ENCODE results near the gene CYTIP.

The CYTIP gene

GRCh38 chr2:157486596-157487270 is 42.8 kb upstream of the CYTIP start:
- no peak for DNase-seq (ENCODE audit: low spot score)
- no peak for TF ChIP-seq CTCF (IDR thresholded peaks at IDR 0.05; ENCODE audit: extremely low read depth, insufficient read depth, missing control alignments)
- in situ Hi-C loops (cut with MboI; ENCODE audit: low pct_unique_long_range_greater_than_20kb, low sequenced_read_pairs, unreplicated experiment): loop anchor here (10.0 to 25.0 kb wide), 2 partner anchors 62 to 526 kb away; no protein-coding TSS in a partner anchor

GRCh38 chr2:157480182-157480961 is 36.5 kb upstream of the CYTIP start:
- in situ Hi-C loops (cut with MboI; ENCODE audit: low pct_unique_long_range_greater_than_20kb, low sequenced_read_pairs, unreplicated experiment): loop anchor here (10.0 to 25.0 kb wide), 2 partner anchors 56 to 532 kb away; no protein-coding TSS in a partner anchor
- TF ChIP-seq CTCF (IDR thresholded peaks at IDR 0.05; ENCODE audit: extremely low read depth, insufficient read depth, missing control alignments): no peak
- DNase-seq (ENCODE audit: low spot score): peak; percentile 14

GRCh38 chr2:157479081-157480027 is 35.5 kb upstream of the CYTIP start:
- TF ChIP-seq CTCF (IDR thresholded peaks at IDR 0.05; ENCODE audit: extremely low read depth, insufficient read depth, missing control alignments): no peak
- no peak for DNase-seq (ENCODE audit: low spot score)
- in situ Hi-C loops (cut with MboI; ENCODE audit: low pct_unique_long_range_greater_than_20kb, low sequenced_read_pairs, unreplicated experiment): loop anchor here (10.0 to 25.0 kb wide), 2 partner anchors 55 to 533 kb away; no protein-coding TSS in a partner anchor

- no peak for DNase-seq (ENCODE audit: low spot score)
- in situ Hi-C loops (cut with MboI; ENCODE audit: low pct_unique_long_range_greater_than_20kb, low sequenced_read_pairs, unreplicated experiment): loop anchor here (25.0 kb wide), 1 partner anchor 534 kb away; no protein-coding TSS in a partner anchor
- TF ChIP-seq CTCF (IDR thresholded peaks at IDR 0.05; ENCODE audit: extremely low read depth, insufficient read depth, missing control alignments): no peak
These were observed 34.0 kb upstream of the CYTIP start for GRCh38 chr2:157477919-157478318.

- no peak for DNase-seq (ENCODE audit: low spot score)
- no peak for TF ChIP-seq CTCF (IDR thresholded peaks at IDR 0.05; ENCODE audit: extremely low read depth, insufficient read depth, missing control alignments)
- in situ Hi-C loops (cut with MboI; ENCODE audit: low pct_unique_long_range_greater_than_20kb, low sequenced_read_pairs, unreplicated experiment): loop anchor here (25.0 kb wide), 1 partner anchor 535 kb away; no protein-coding TSS in a partner anchor
These were observed 33.2 kb upstream of the CYTIP start for GRCh38 chr2:157476953-157477709.

All from GM13977 (cell line).